Transverse colon (tissue), 4 donors: ENCODE results near the gene ATRIP.

Source experiments
- CTCF ChIP-seq, 5 experiments: fragments of 200-600 bp in 3 of 5; fragments of 450-650 bp in 2 of 5; sonication (generic) in 3 of 5; IDR thresholded peaks; 1 replicate in 2 of 5; 2 replicates in 3 of 5; pipeline ENCODE4 v1.5.1; 2016 to 2017; ENCODE audit warnings: antibody characterized with exemption in 5 of 5, inconsistent platforms in 3 of 5, mild to moderate bottlenecking in 2 of 5, moderate library complexity in 1 of 5
- POLR2A ChIP-seq: fragments of 450-650 bp; IDR thresholded peaks from one replicate; pipeline ENCODE4 v1.6.1; 2016; ENCODE audit warnings: antibody characterized with exemption, mild to moderate bottlenecking, moderate library complexity
- POLR2AphosphoS5 ChIP-seq, 3 donors: sonication (generic); formaldehyde crosslinking; IDR thresholded peaks; one replicate each; pipeline ENCODE4 v1.6.1; 2016; ENCODE audit warnings: antibody characterized with exemption in 3 of 3

- TF ChIP-seq CTCF (IDR thresholded peaks at IDR 0.05), result no peak
- no peak for TF ChIP-seq POLR2A
- no peak for TF ChIP-seq POLR2AphosphoS5 (IDR thresholded peaks at IDR 0.05)
Measured at GRCh38 chr3:48420561-48420960, 26.0 kb upstream of the ATRIP start.
